Activated T-helper 1 cell treated with anti-CD3 and anti-CD28 coated beads, Interleukin-12 subunit alpha, Interleukin-12 subunit beta, Interleukin-2, Interleukin-4 antibody, amounts not matched to agents 30 ng/mL and 10 ng/mL and 1 ng/mL, durations not matched to agents 14 hours and 24 hours and 36 hours (primary cell): Measurements from ENCODE around the gene NPR2. TPM values are rescaled to one million over a fixed set of nuclear protein-coding genes. Genes with fewer than 3 reads are reported as not detected.

Source experiments
- DNase-seq: peaks from one replicate; pipeline ENCODE4 v3.0.0; 2021; ENCODE audit warnings: low spot score
- H3K27ac Mint-ChIP-seq: one replicate; pipeline ENCODE4 v1.8.0; 2021; ENCODE audit warnings: mild to moderate bottlenecking, mixed read lengths
- H3K27me3 Mint-ChIP-seq: one replicate; pipeline ENCODE4 v1.8.0; 2022; ENCODE audit warnings: mild to moderate bottlenecking, moderate library complexity, mixed read lengths; ENCODE audit not compliant: insufficient read depth
- H3K36me3 Mint-ChIP-seq: one replicate; pipeline ENCODE4 v1.8.0; 2021; ENCODE audit warnings: low read depth, mixed read lengths
- H3K4me1 Mint-ChIP-seq: one replicate; pipeline ENCODE4 v1.8.0; 2021; ENCODE audit warnings: low read depth, mixed read lengths
- H3K4me3 Mint-ChIP-seq: one replicate; pipeline ENCODE4 v1.8.0; 2021; ENCODE audit warnings: mild to moderate bottlenecking, moderate library complexity, mixed read lengths
- H3K9me3 Mint-ChIP-seq: one replicate; pipeline ENCODE4 v1.8.0; 2021; ENCODE audit warnings: mixed read lengths
- intact Hi-C: fragments of 100-400 bp; cut with micrococcal nuclease; formaldehyde crosslinking; loops from one replicate; pipeline ENCODE4 v1.15.1; 2024
- total RNA-seq: library from RNA; stranded (reverse); gene quantifications from 2 replicates; pipeline ENCODE4 v1.2.3, GENCODE V29; 2022

The NPR2 gene
- total RNA-seq, 1 donor from 2014 or later: 10.4 TPM

GRCh38 chr9:35845824-35846771 is 54.7 kb downstream of the NPR2 start:
- Mint-ChIP-seq H3K9me3 (no peaks in the 10 kb centered on the region), H3K36me3 (no peaks in the 10 kb centered on the region), H3K4me3 (no peak overlapping the region), H3K4me1 (peaks cover 36% of the 10 kb centered on the region), H3K27ac (no peak overlapping the region), H3K27me3 (peaks cover 5% of the 10 kb centered on the region)
- intact Hi-C loops: no loop called here
- DNase-seq: no peak

GRCh38 chr9:35847792-35848572 is 56.6 kb downstream of the NPR2 start:
- H3K27me3 Mint-ChIP-seq: peaks cover 5% of the 10 kb centered on the region
- intact Hi-C loops: no loop called here
- H3K27ac Mint-ChIP-seq: no peak overlapping the region
- no peak for DNase-seq
- no peak overlapping the region for H3K4me3 Mint-ChIP-seq
- peaks cover 30% of the 10 kb centered on the region for H3K4me1 Mint-ChIP-seq
- H3K9me3 Mint-ChIP-seq: no peaks in the 10 kb centered on the region
- no peaks in the 10 kb centered on the region for H3K36me3 Mint-ChIP-seq

- Mint-ChIP-seq H3K27ac (no peak overlapping the region), H3K9me3 (no peaks in the 10 kb centered on the region), H3K4me3 (no peak overlapping the region), H3K4me1 (peaks cover 6% of the 10 kb centered on the region), H3K36me3 (no peaks in the 10 kb centered on the region), H3K27me3 (peaks cover 2% of the 10 kb centered on the region)
- intact Hi-C loops: no loop called here
- no peak for DNase-seq
Observed at GRCh38 chr9:35852267-35852815, 61.0 kb downstream of the NPR2 start.

- no peaks in the 10 kb centered on the region for H3K36me3 Mint-ChIP-seq
- no peak overlapping the region for H3K4me3 Mint-ChIP-seq
- H3K27ac Mint-ChIP-seq: no peak overlapping the region
- peaks cover 2% of the 10 kb centered on the region for H3K4me1 Mint-ChIP-seq
- intact Hi-C loops: no loop called here
- H3K27me3 Mint-ChIP-seq: peaks cover 2% of the 10 kb centered on the region
- no peak for DNase-seq
- H3K9me3 Mint-ChIP-seq: no peaks in the 10 kb centered on the region
Observed at GRCh38 chr9:35852876-35853865, 61.8 kb downstream of the NPR2 start.

GRCh38 chr9:35854091-35854762 is 62.8 kb downstream of the NPR2 start:
- no peak for DNase-seq
- Mint-ChIP-seq H3K9me3 (no peaks in the 10 kb centered on the region), H3K27me3 (peaks cover 2% of the 10 kb centered on the region), H3K27ac (no peak overlapping the region), H3K4me1 (no peaks in the 10 kb centered on the region), H3K36me3 (no peaks in the 10 kb centered on the region), H3K4me3 (no peak overlapping the region)
- intact Hi-C loops: no loop called here

GRCh38 chr9:35856206-35856605 is 64.8 kb downstream of the NPR2 start:
- Mint-ChIP-seq H3K4me1 (no peaks in the 10 kb centered on the region), H3K4me3 (no peak overlapping the region), H3K27me3 (no peaks in the 10 kb centered on the region), H3K9me3 (no peaks in the 10 kb centered on the region), H3K36me3 (no peaks in the 10 kb centered on the region), H3K27ac (no peak overlapping the region)
- DNase-seq: no peak
- intact Hi-C loops: no loop called here

- no peaks in the 10 kb centered on the region for H3K4me1 Mint-ChIP-seq
- peaks cover 3% of the 10 kb centered on the region for H3K27me3 Mint-ChIP-seq
- H3K9me3 Mint-ChIP-seq: no peaks in the 10 kb centered on the region
- DNase-seq: no peak
- no peaks in the 10 kb centered on the region for H3K36me3 Mint-ChIP-seq
- no peak overlapping the region for H3K27ac Mint-ChIP-seq
- intact Hi-C loops: no loop called here
- no peak overlapping the region for H3K4me3 Mint-ChIP-seq
Observed at GRCh38 chr9:35856882-35857281, 65.5 kb downstream of the NPR2 start.

- DNase-seq: no peak
- intact Hi-C loops: no loop called here
- Mint-ChIP-seq H3K4me1 (no peaks in the 10 kb centered on the region), H3K36me3 (no peaks in the 10 kb centered on the region), H3K27me3 (peaks cover 6% of the 10 kb centered on the region), H3K9me3 (no peaks in the 10 kb centered on the region), H3K27ac (no peak overlapping the region), H3K4me3 (no peak overlapping the region)
Observed at GRCh38 chr9:35858458-35858857, 67.1 kb downstream of the NPR2 start.

Other genes starting within 250 kb of the NPR2 start
- 61.5 and 62.1 TPM in 2 replicates for gene TESK1, start 186.3 kb upstream of the NPR2 start, total RNA-seq
- gene CD72, start 173.2 kb upstream of the NPR2 start, total RNA-seq: 8.3 and 9.6 TPM in 2 replicates
- gene SIT1, start 140.7 kb upstream of the NPR2 start, total RNA-seq: 86.6 and 90.5 TPM in 2 replicates
- gene RMRP, start 133.6 kb upstream of the NPR2 start, total RNA-seq: 5,317 and 5,787 TPM in 2 replicates
- 20.6 and 24.0 TPM in 2 replicates for gene CCDC107, start 133.3 kb upstream of the NPR2 start, total RNA-seq
- 7.9 and 8.8 TPM in 2 replicates for gene ARHGEF39, start 126.4 kb upstream of the NPR2 start, total RNA-seq
- 0.44 TPM in 1 of 2 replicates, not detected in the other for gene CA9, start 117.7 kb upstream of the NPR2 start, total RNA-seq
- gene TPM2, start 101.7 kb upstream of the NPR2 start, total RNA-seq: 2.5 and 4.5 TPM in 2 replicates
- 229 and 230 TPM in 2 replicates for gene TLN1, start 59.4 kb upstream of the NPR2 start, total RNA-seq
- gene CREB3, start 58.9 kb upstream of the NPR2 start, total RNA-seq: 32.1 and 32.6 TPM in 2 replicates
- 54.7 and 58.4 TPM in 2 replicates for gene GBA2, start 42.4 kb upstream of the NPR2 start, total RNA-seq
- 18.4 and 18.9 TPM in 2 replicates for gene RGP1, start 42.3 kb upstream of the NPR2 start, total RNA-seq
- gene MSMP, start 37.3 kb upstream of the NPR2 start, total RNA-seq: not detected in 2 replicates
- 0.66 and 1.0 TPM in 2 replicates for gene SPAG8, start 20.7 kb downstream of the NPR2 start, total RNA-seq
- 47.5 and 55.3 TPM in 2 replicates for gene HINT2, start 23.5 kb downstream of the NPR2 start, total RNA-seq
- not detected in 2 replicates for gene FAM221B, start 37.1 kb downstream of the NPR2 start, total RNA-seq
- gene TMEM8B, start 37.6 kb downstream of the NPR2 start, total RNA-seq: 1.7 and 1.9 TPM in 2 replicates
- gene OR13J1, start 78.8 kb downstream of the NPR2 start, total RNA-seq: not detected in 2 replicates
- not detected in 2 replicates for gene HRCT1, start 114.6 kb downstream of the NPR2 start, total RNA-seq
- gene SPAAR, start 117.9 kb downstream of the NPR2 start, total RNA-seq: not detected in 2 replicates
- not detected in 2 replicates for gene OR2S2, start 166.6 kb downstream of the NPR2 start, total RNA-seq
- 3.8 and 4.4 TPM in 2 replicates for gene RECK, start 245.3 kb downstream of the NPR2 start, total RNA-seq